Panc1 (cell line): Measurements from ENCODE around the gene MYLK. TPM values are rescaled to one million over a fixed set of nuclear protein-coding genes. Genes with fewer than 3 reads are reported as not detected.

Source experiments
- ATAC-seq: fragments of 200-7000 bp; cut with Tn5 transposase; 2 replicates; pipeline ENCODE4 v1.9.1; 2020; ENCODE audit warnings: mild to moderate bottlenecking, moderate library complexity
- BruUV-seq: library from RNA; stranded (reverse); fragments of 400-500 nt; replicated peaks from 2 replicates; lab custom pipeline; 2021; lab: Mats Ljungman, UMichigan
- CTCF ChIA-PET: fragments of 300-600 bp; sonication (Branson Sonifier 250); formaldehyde crosslinking; loops from one replicate; lab custom pipeline; 2022; ENCODE audit warnings: antibody characterized with exemption; lab: Charles Lee
- POLR2A ChIA-PET: fragments of 300-600 bp; sonication (Branson Sonifier 250); formaldehyde crosslinking; loops from one replicate; lab custom pipeline; 2022; ENCODE audit warnings: antibody characterized with exemption; lab: Charles Lee
- DNase-seq: peaks from one replicate; pipeline ENCODE4 v3.0.0-alpha.2; 2010; ENCODE audit warnings: low read depth, low spot score
- H3K27ac ChIP-seq: 2 replicates; pipeline ENCODE4 v1.5.1; 2011; ENCODE audit warnings: mild to moderate bottlenecking, low read length, inconsistent platforms
- H3K27me3 ChIP-seq: fragments of 200-500 bp; sonication (Bioruptor generic); 2 replicates; pipeline ENCODE4 v1.6.0; 2014; ENCODE audit warnings: low read length, inconsistent platforms; ENCODE audit not compliant: control insufficient read depth, insufficient read depth
- H3K36me3 ChIP-seq: fragments of 200-500 bp; sonication (Bioruptor generic); 2 replicates; pipeline ENCODE4 v1.5.1; 2014; ENCODE audit warnings: inconsistent platforms, mild to moderate bottlenecking, low read length, moderate library complexity; ENCODE audit not compliant: control insufficient read depth, insufficient read depth
- H3K4me1 ChIP-seq: 2 replicates; pipeline ENCODE4 v1.5.1; 2011; ENCODE audit warnings: inconsistent platforms, mild to moderate bottlenecking, low read length, moderate library complexity; ENCODE audit not compliant: control insufficient read depth, insufficient read depth
- H3K4me3 ChIP-seq, 2 experiments: 2 replicates each; pipeline ENCODE4 v1.5.1; 2011 to 2012; ENCODE audit warnings: low read depth in 2 of 2, low read length in 2 of 2, mild to moderate bottlenecking in 2 of 2, inconsistent platforms in 1 of 2, moderate library complexity in 1 of 2
- H3K9me3 ChIP-seq: fragments of 200-500 bp; sonication (Bioruptor generic); 2 replicates; pipeline ENCODE4 v1.5.1; 2014; ENCODE audit warnings: low read depth, mild to moderate bottlenecking, inconsistent platforms, low read length, moderate library complexity; ENCODE audit not compliant: control insufficient read depth, insufficient read depth
- CTCF ChIP-seq: fragments of 450-650 bp; IDR thresholded peaks from 2 replicates; pipeline ENCODE4 v1.5.1; 2017; ENCODE audit warnings: mild to moderate bottlenecking
- POLR2AphosphoS5 ChIP-seq: IDR thresholded peaks from 2 replicates; pipeline ENCODE4 v1.6.1; 2012; ENCODE audit warnings: mild to moderate bottlenecking, low read depth, low read length, moderate library complexity
- REST ChIP-seq, 2 experiments: IDR thresholded peaks; 2 replicates each; pipeline ENCODE4 v1.6.1; 2011 to 2012; ENCODE audit warnings: low read depth in 2 of 2, control low read depth in 1 of 2, low read length in 1 of 2, mild to moderate bottlenecking in 1 of 2, moderate library complexity in 1 of 2; ENCODE audit not compliant: insufficient read depth in 1 of 2
- SIN3A ChIP-seq: IDR thresholded peaks from 2 replicates; pipeline ENCODE4 v1.6.1; 2012; ENCODE audit warnings: low read depth, mild to moderate bottlenecking, low read length, moderate library complexity, borderline replicate concordance; ENCODE audit not compliant: insufficient read depth
- TCF7L2 ChIP-seq: IDR thresholded peaks from 2 replicates; pipeline ENCODE4 v1.6.1; 2011; ENCODE audit warnings: mild to moderate bottlenecking, low read depth, low read length, inconsistent platforms
- in situ Hi-C: cut with HindIII; loops from 2 replicates; pipeline ENCODE4 v1.10.0; 2016; ENCODE audit warnings: low sequenced_read_pairs, low pct_unique_long_range_greater_than_20kb
- intact Hi-C: fragments of 100-400 bp; cut with micrococcal nuclease; formaldehyde crosslinking; loops from one replicate; pipeline ENCODE4 v1.10.0; 2022; ENCODE audit not compliant: unreplicated experiment
- total RNA-seq: library from RNA; stranded (reverse); gene quantifications from one replicate; pipeline ENCODE4 v1.2.1, GENCODE V29; 2021; ENCODE audit not compliant: unreplicated experiment

MYLK gene
- total RNA-seq, 1 experiment from 2014 or later = 29.7 TPM

GRCh38 chr3:123611082-123611481 is 273.1 kb downstream of the MYLK start:
- in situ Hi-C loops (no loop called here), intact Hi-C loops (no loop called here)
- no TSS peak for BruUV-seq
- no peak for TF ChIP-seq POLR2AphosphoS5
- TF ChIP-seq TCF7L2 = no peak
- no peak for TF ChIP-seq REST (IDR thresholded peaks at IDR 0.05; ENCODE audit: insufficient read depth in 1 of 2, low read depth in 2 of 2, low read length in 1 of 2)
- no peak for TF ChIP-seq CTCF
- no peak for TF ChIP-seq SIN3A
- ATAC-seq (no peak), DNase-seq (no peak)
- Histone ChIP-seq H3K9me3 (no peaks in the 10 kb centered on the region), H3K27ac (no peak overlapping the region), H3K4me3 (no peak overlapping the region), H3K4me1 (peaks cover 14% of the 10 kb centered on the region), H3K36me3 (no peaks in the 10 kb centered on the region), H3K27me3 (no peaks in the 10 kb centered on the region)
- ChIA-PET POLR2A (no interaction called here), CTCF (no interaction called here)

GRCh38 chr3:123610331-123610730 is 273.8 kb downstream of the MYLK start:
- H3K4me1 ChIP-seq = peaks cover 21% of the 10 kb centered on the region
- no peak for TF ChIP-seq CTCF
- TF ChIP-seq TCF7L2 = no peak
- TF ChIP-seq POLR2AphosphoS5 = no peak
- no peak for TF ChIP-seq SIN3A
- no peak for TF ChIP-seq REST (IDR thresholded peaks at IDR 0.05; ENCODE audit: insufficient read depth in 1 of 2, low read depth in 2 of 2, low read length in 1 of 2)
- DNase-seq (no peak), ATAC-seq (no peak)
- no peak overlapping the region for H3K4me3 ChIP-seq
- ChIA-PET CTCF (no interaction called here), POLR2A (no interaction called here)
- no peaks in the 10 kb centered on the region for H3K9me3 ChIP-seq
- H3K27me3 ChIP-seq = no peaks in the 10 kb centered on the region
- in situ Hi-C loops = no loop called here
- no peaks in the 10 kb centered on the region for H3K36me3 ChIP-seq
- no peak overlapping the region; the same call in 1 of the 2 replicates for H3K27ac ChIP-seq
- no TSS peak for BruUV-seq
- intact Hi-C loops = no loop called here
